ENCODE data around the gene SIPA1L3. TPM values are rescaled to one million over a fixed set of nuclear protein-coding genes. Genes with fewer than 3 reads are reported as not detected.

Gene SIPA1L3
- total and polyA plus RNA-seq, 2 of the 13 experiments (the other 11 are each of a cell fraction or from before 2014, with no cell fraction given), result 5.5 to 7.7 TPM

DNA sequence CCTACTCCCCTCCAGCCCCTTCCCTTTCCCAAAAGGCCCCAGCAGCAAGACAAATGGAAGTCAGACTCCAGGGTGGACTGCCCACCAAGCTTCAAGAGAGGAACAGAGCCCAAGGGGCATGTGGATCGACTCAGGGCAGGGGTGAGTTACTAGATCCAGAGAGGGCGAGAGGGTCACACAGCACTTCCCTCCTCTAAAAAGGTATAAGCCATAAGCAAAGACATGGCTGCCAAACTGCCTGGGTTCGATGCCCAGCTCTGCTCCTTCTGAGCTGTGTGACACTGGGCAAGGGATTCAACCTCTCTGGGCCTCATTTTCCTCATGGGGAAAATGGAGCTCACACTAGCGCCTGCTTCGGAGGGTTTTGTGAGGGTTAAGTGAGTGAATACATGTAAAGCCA is 345.4 kb downstream of the SIPA1L3 start:
- intact Hi-C loops (cut with micrococcal nuclease; ENCODE audit: unreplicated experiment) (loop anchor here (5.0 kb wide), 1 partner anchor 70 kb away; no protein-coding TSS in a partner anchor), in situ Hi-C loops (cut with HindIII; ENCODE audit: extremely low pct_ligation_motif_present, low pct_unique_long_range_greater_than_20kb) (no loop called here)
- no peak overlapping the region for H3K4me2 ChIP-seq (ENCODE audit: low read depth, low read length)
- BruUV-seq (replicated peaks), result no TSS peak
- FAIRE-seq (no peak), DNase-seq (ENCODE audit: low spot score) (no peak), ATAC-seq (no peak)
- no peaks in the 10 kb centered on the region for H3K9me3 ChIP-seq (ENCODE audit: low read length)
- H3K4me3 ChIP-seq (replicated peaks in 1 of 3; ENCODE audit: insufficient read depth in 1 of 3, low read depth in 2 of 3, low read length in 3 of 3), result no peak overlapping the region
- H3K27me3 ChIP-seq (ENCODE audit: control insufficient read depth in 1 of 2, insufficient read depth in 2 of 2, low read length in 2 of 2), result peaks cover 4 to 20% of the 10 kb centered on the region in 2 experiments; a peak in 3 of 5 replicates
- TF ChIP-seq MAFG (CRISPR knock-in tag; IDR thresholded peaks at IDR 0.05) (no peak), ZMYM3 (CRISPR knock-in tag; IDR thresholded peaks at IDR 0.05) (peak; percentile 75), ZNF768 (CRISPR knock-in tag; IDR thresholded peaks at IDR 0.05) (peak; percentile 96)
- no peaks in the 10 kb centered on the region for H3K79me2 ChIP-seq (ENCODE audit: insufficient read depth, low read length)
- no peak overlapping the region for H2AFZ ChIP-seq (ENCODE audit: low read length)
- H3K36me3 ChIP-seq (replicated peaks in 1 of 2; ENCODE audit: control insufficient read depth in 1 of 2, insufficient read depth in 2 of 2, low read length in 2 of 2), result no peaks in the 10 kb centered on the region
- H3K9ac ChIP-seq (ENCODE audit: insufficient read depth, low read depth, low read length), result no peak overlapping the region
- CTCF ChIA-PET (ENCODE audit: low intra/inter-chr PET ratio, low total read pairs), result no interaction called here
- H3K4me1 ChIP-seq (ENCODE audit: insufficient read depth, low read length), result peaks cover 38% of the 10 kb centered on the region
- 76% methylated on average over 3 of the region's 5 CpGs for WGBS (ENCODE audit: low lambda C conversion rate)
- no peaks in the 10 kb centered on the region for H4K20me1 ChIP-seq (ENCODE audit: insufficient read depth, low read length)
- no peak overlapping the region for H3K27ac ChIP-seq (ENCODE audit: extremely low read length, insufficient read depth, low read length)
- POLR2A ChIA-PET, result no interaction called here

DNA sequence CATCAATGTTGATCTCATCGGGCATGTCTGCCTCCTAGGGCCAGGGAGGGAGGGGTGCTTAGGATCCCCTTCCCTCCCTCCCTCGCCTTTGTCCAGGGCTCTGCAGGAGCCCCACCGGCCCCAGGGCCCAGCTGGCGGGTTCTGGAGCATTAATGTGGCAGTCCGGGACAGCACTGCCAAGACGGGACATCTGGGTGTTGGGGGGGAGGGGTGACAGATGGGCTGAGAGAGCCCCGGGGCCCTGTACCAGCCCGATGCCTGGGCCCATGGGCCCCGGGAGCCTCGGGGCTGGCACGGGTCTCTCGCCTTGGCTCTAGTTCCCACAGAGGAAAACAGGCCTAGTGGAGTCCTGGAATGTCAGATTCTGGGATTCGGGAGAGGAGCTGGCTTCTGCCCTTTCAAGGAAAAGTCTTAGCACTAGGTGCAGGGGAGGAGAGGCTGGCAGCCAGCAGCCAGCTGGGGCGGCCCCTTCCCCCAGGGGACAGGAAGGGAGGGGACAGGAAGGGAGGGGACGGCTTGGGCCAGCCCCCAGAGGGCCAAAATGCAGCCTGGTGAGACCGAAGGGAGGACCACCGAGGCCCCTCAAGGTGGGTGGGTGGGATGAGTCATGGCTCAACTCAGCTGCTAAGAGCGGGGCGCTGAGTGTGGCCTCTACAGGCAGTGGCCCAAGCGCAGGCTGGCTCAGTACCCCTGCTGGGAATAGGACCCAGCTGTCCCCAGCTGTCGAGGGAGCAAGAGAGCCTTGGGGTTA is 346.1 kb downstream of the SIPA1L3 start:
- in situ Hi-C loops (cut with HindIII; ENCODE audit: extremely low pct_ligation_motif_present, low pct_unique_long_range_greater_than_20kb), result no loop called here
- TF ChIP-seq, protein P1, sequence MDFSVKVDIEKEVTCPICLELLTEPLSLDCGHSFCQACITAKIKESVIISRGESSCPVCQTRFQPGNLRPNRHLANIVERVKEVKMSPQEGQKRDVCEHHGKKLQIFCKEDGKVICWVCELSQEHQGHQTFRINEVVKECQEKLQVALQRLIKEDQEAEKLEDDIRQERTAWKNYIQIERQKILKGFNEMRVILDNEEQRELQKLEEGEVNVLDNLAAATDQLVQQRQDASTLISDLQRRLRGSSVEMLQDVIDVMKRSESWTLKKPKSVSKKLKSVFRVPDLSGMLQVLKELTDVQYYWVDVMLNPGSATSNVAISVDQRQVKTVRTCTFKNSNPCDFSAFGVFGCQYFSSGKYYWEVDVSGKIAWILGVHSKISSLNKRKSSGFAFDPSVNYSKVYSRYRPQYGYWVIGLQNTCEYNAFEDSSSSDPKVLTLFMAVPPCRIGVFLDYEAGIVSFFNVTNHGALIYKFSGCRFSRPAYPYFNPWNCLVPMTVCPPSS (IDR thresholded peaks at IDR 0.05), result no peak
- no peak for TF ChIP-seq ZNF761 (CRISPR knock-in tag; conservative IDR thresholded peaks at IDR 0.05)
- TF ChIP-seq, protein P2, sequence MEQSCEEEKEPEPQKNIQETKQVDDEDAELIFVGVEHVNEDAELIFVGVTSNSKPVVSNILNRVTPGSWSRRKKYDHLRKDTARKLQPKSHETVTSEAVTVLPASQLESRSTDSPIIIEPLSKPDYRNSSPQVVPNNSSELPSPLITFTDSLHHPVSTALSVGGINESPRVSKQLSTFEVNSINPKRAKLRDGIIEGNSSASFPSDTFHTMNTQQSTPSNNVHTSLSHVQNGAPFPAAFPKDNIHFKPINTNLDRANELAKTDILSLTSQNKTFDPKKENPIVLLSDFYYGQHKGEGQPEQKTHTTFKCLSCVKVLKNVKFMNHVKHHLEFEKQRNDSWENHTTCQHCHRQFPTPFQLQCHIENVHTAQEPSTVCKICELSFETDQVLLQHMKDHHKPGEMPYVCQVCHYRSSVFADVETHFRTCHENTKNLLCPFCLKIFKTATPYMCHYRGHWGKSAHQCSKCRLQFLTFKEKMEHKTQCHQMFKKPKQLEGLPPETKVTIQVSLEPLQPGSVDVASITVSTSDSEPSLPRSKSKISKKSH (CRISPR knock-in tag; IDR thresholded peaks at IDR 0.05; ENCODE audit: borderline replicate concordance), result no peak
- TF ChIP-seq, protein P3, sequence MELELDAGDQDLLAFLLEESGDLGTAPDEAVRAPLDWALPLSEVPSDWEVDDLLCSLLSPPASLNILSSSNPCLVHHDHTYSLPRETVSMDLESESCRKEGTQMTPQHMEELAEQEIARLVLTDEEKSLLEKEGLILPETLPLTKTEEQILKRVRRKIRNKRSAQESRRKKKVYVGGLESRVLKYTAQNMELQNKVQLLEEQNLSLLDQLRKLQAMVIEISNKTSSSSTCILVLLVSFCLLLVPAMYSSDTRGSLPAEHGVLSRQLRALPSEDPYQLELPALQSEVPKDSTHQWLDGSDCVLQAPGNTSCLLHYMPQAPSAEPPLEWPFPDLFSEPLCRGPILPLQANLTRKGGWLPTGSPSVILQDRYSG (CRISPR knock-in tag; IDR thresholded peaks at IDR 0.05), result no peak

More for the DNA sequence above, 346.1 kb downstream of the SIPA1L3 start:
- no peak overlapping the region for H3K9ac ChIP-seq (ENCODE audit: insufficient read depth, low read depth, low read length)
- 23% methylated on average over 7 of the region's 21 CpGs for WGBS (ENCODE audit: low lambda C conversion rate)
- H3K9me3 ChIP-seq (ENCODE audit: low read length), result no peaks in the 10 kb centered on the region
- no peaks in the 10 kb centered on the region for H4K20me1 ChIP-seq (ENCODE audit: insufficient read depth, low read length)
- H3K79me2 ChIP-seq (ENCODE audit: insufficient read depth, low read length), result no peaks in the 10 kb centered on the region
- H2AFZ ChIP-seq (ENCODE audit: low read length), result no peak overlapping the region
- intact Hi-C loops (cut with micrococcal nuclease; ENCODE audit: unreplicated experiment), result loop anchor here (5.0 kb wide), 1 partner anchor 69 kb away; no protein-coding TSS in a partner anchor
- FAIRE-seq (no peak), ATAC-seq (no peak), DNase-seq (ENCODE audit: low spot score) (no peak)
- no peak overlapping the region for H3K4me2 ChIP-seq (ENCODE audit: low read depth, low read length)
- H3K4me3 ChIP-seq (replicated peaks in 1 of 3; ENCODE audit: insufficient read depth in 1 of 3, low read depth in 2 of 3, low read length in 3 of 3), result no peak overlapping the region
- peaks cover 31% of the 10 kb centered on the region for H3K4me1 ChIP-seq (ENCODE audit: insufficient read depth, low read length)
- no peaks in the 10 kb centered on the region for H3K36me3 ChIP-seq (replicated peaks in 1 of 2; ENCODE audit: control insufficient read depth in 1 of 2, insufficient read depth in 2 of 2, low read length in 2 of 2)
- H3K27me3 ChIP-seq (ENCODE audit: control insufficient read depth in 1 of 2, insufficient read depth in 2 of 2, low read length in 2 of 2), result peaks cover 4 to 20% of the 10 kb centered on the region in 2 experiments; a peak in 3 of 5 replicates
- no TSS peak for BruUV-seq (replicated peaks)
- ChIA-PET POLR2A (no interaction called here), CTCF (ENCODE audit: low intra/inter-chr PET ratio, low total read pairs) (no interaction called here)
- H3K27ac ChIP-seq (ENCODE audit: extremely low read length, insufficient read depth, low read length), result no peak overlapping the region
